Hypothalamus (tissue), 51 donors: ENCODE data around the gene VSX2.

Experiments
- DNase-seq, 51 donors: peaks; one replicate each; lab custom pipeline; 2025; lab: John Stamatoyannopoulos, UW

The VSX2 gene

DNA sequence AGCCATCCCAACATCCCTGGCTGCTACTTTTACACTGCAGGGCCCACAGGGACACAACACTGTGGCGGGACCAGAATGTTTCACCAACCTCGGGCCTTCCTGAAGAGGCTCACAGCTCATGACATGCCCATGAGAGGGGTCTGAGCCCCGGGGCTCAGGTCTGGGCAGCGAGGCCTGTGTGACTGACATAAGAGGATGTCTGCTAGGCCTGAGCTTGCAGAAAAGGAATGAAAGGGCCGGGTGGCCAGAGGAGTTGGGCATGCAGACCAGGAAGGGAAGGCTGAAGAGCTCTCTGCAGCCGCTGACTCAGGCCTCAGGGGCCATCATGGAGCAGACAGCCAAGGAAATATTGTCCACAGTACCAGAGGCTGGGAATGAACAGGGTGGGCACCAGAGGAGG is 18.3 kb upstream of the VSX2 start:
- DNase-seq: no peak

DNA sequence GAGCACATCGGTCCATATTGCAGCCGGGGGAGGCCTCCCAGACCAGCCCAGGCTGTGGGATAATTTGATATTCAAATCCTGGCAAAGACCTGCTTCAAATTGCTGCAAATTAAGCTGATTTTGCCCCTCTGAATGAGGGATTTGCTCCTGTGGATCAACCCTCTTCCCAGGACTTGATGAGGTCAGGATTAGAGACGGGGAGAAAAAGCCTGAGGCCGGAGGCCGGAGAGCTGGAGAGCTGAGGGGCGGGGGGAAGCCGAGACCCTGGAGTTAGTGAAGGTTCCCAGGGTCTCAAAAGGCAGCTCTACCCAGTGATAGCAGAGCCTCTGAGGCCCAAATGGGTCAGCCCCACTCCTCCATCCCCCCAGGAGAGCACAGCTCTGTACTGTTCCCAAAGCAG is 17.5 kb upstream of the VSX2 start:
- no peak for DNase-seq

GRCh38 chr14:74223016-74223415 is 16.2 kb upstream of the VSX2 start:
- no peak for DNase-seq

- no peak for DNase-seq
Observed at GRCh38 chr14:74231784-74232183, 7.5 kb upstream of the VSX2 start.

- DNase-seq: no peak
Observed at GRCh38 chr14:74235017-74235416, 4.2 kb upstream of the VSX2 start.

DNA sequence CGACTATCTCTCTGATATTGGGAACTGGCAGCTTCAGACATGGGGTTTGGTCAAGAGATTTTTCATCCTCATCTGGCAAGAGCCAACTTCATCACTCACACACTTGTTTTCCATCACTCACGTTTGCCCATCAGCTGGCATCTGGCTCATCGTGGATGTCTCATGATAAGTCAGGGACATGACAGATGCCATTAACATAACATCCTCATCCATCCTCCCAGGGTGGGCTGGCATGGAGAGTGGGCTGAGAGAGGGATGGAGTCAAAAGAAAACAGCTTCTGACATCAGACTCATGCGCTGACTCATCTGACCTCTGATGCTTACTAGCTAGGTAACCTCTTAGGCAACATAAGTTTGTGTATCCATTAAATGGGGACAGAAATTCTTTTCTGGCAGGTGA is 1.8 kb upstream of the VSX2 start:
- DNase-seq: no peak

- DNase-seq: no peak
Observed at GRCh38 chr14:74239848-74240793, 872 bp downstream of the VSX2 start.

DNA sequence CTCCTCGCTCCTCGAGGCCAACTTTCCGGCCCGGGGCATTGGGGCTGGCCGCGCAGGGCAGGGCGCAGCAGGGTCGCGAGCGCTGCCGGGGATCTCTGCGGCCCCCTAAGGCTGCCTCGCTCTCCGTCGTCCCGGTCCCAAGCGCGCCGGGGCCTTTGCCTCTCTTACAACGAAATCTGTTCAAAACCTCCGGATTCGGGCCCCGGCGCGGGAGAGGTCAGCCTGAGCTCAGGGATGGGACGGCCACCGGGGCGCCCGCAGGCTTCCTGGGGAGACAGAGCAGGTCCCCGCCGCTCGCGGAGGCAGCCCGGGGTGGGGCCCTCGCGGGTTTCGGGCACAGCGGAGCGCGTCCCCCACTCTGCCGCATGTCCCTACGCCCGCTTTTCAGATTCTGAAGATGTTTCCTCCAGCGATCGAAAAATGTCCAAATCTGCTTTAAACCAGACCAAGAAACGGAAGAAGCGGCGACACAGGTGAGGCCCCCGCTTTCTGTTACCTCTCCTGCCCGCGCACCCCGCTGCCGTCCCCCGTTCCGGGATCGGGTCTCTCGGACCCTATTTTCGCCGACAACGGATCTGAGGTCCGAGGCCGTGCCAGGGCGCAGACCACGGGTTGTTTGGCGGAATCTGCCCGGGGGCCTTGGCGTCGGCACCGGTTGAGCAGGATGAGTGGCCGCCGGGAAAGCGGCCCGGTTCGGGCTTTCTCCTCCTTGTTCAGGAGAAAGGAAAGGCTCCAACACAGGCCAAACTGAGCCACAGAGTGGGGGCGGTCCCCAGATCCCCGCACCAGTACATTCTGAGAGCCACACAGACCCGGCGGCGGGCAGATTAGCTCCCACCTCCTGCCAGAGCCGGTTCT is 1.8 kb downstream of the VSX2 start:
- DNase-seq: no peak

GRCh38 chr14:74241652-74242017 is 2.4 kb downstream of the VSX2 start:
- no peak for DNase-seq

DNA sequence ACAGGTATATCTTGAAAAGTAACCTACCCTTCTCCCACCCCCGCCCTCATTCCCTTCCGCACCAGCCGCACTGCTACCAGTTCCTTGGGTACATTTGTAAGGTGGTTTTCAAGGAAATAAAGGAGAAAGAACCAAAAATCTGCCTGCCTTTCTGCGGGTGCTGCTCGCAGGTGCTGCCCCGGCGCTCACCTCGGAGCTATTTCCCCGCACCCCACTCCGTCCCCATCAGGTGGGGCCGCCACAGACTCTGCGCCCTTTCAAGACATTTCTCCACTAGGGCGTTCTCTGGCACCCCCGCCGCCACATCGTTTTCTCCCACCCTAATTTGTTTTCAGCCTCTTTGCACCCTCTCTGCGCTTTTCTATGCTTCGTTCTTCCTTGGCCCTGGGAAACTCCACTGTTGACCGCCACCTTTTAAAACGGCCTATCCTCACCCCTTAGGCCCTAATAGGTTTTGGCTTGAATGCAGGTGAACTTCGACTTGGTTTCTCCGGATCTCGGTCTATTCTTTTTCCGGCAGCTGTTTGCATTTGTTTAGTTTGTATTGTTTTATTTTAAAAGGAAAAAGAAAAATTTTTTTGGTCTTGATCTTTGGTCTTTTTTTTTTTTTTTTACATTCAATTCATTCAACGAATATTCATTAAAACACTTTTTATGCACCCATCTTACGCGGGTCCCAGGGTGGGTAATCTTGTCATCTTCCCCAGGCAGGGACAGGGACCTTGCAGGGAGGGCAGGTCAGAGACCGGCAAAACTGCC is 3.0 kb downstream of the VSX2 start:
- DNase-seq: no peak

- DNase-seq: no peak
Observed at GRCh38 chr14:74242780-74243042, 3.5 kb downstream of the VSX2 start.

GRCh38 chr14:74243051-74243450 is 3.8 kb downstream of the VSX2 start:
- no peak for DNase-seq

DNA sequence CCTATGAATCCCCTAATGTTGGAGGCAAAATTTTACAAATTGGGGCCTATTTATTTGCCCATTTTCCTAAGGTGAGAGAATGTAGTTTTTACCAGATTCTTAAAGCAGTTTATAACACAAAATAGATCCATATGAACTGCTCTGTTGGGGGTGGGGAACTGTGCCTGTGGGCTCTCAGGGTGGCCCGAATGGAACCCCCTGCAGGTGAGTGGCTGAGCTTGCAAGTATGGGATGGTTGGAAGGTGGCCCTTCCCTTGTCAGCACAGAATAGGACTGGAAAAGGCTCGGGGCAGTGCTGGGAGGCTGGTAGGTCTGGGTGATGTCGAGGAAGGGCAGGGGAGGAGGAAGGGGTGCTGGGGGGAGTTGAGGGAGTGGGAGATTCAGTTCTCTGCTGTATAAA is 4.9 kb downstream of the VSX2 start:
- no peak for DNase-seq

- no peak for DNase-seq
Observed at GRCh38 chr14:74245292-74245691, 6.0 kb downstream of the VSX2 start.

GRCh38 chr14:74246542-74246941 is 7.3 kb downstream of the VSX2 start:
- no peak for DNase-seq

- no peak for DNase-seq
Observed at GRCh38 chr14:74248017-74248416, 8.8 kb downstream of the VSX2 start.

- DNase-seq: no peak
Observed at GRCh38 chr14:74249433-74250375, 10.5 kb downstream of the VSX2 start.

- no peak for DNase-seq
Observed at GRCh38 chr14:74255281-74255680, 16.0 kb downstream of the VSX2 start.

DNA sequence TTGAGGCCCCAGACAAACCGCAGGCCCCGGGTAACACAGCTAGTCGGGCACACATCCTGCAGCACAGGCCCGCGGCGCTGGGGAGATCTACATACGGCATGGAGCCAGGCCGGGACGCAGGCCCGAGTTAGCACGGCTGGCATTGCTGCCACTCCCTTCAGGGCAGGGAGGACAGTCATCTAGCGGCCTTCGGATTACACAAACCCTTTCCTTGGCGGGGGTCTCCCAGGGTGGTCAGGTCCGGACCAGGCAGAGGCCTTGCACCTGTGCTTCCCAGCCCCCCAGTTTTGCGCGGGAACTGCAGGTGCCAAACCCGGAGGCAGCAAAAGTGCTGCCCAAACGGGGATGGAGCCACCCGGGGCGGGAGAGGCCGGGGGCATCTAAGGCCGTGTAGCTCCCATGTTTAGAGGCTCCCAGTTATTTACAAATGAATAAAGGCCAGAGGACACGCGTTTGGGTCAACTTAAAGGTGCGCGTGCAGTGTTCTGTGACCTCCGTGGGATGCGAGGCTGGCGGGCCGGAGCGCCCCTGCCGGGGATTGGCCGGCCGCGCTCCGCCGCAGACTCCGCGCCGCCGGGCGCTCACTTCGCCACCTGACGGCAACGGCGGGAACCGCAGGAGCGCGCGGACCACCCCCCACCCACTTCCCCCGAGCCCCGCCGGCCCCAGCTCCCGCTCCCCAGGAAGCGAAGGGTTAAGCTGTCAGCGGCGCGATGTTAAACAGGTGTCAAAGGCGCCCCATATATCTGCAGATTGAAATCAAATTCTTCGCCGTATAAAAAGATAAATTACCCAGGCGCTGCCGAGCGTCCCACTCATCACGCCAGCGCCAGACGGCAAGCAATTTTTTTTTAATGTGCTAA is 18.1 kb downstream of the VSX2 start:
- DNase-seq: peak in 39 of 51 donors; percentile 5 to 77 (median 29)
